HK-2 (cell line): ENCODE measurements around the gene PTPRK.

ENCODE experiments used
- DNase-seq: peaks from one replicate; pipeline ENCODE4 v3.0.0-alpha.2; 2018; ENCODE audit not compliant: unreplicated experiment

PTPRK gene

GRCh38 chr6:128290221-128290620 is 230.2 kb downstream of the PTPRK start:
- no peak for DNase-seq

GRCh38 chr6:128284128-128284527 is 236.3 kb downstream of the PTPRK start:
- DNase-seq, result no peak

GRCh38 chr6:128282961-128283360 is 237.4 kb downstream of the PTPRK start:
- DNase-seq, result no peak

GRCh38 chr6:128280960-128281359 is 239.4 kb downstream of the PTPRK start:
- DNase-seq, result no peak

GRCh38 chr6:128280066-128280465 is 240.3 kb downstream of the PTPRK start:
- no peak for DNase-seq

GRCh38 chr6:128278836-128279235 is 241.6 kb downstream of the PTPRK start:
- DNase-seq, result no peak

- DNase-seq, result no peak
Observed at GRCh38 chr6:128277379-128277778, 243.0 kb downstream of the PTPRK start.

GRCh38 chr6:128276311-128276710 is 244.1 kb downstream of the PTPRK start:
- DNase-seq, result no peak

GRCh38 chr6:128275681-128276080 is 244.7 kb downstream of the PTPRK start:
- DNase-seq, result no peak

GRCh38 chr6:128275030-128275429 is 245.4 kb downstream of the PTPRK start:
- DNase-seq, result no peak

GRCh38 chr6:128271527-128271926 is 248.9 kb downstream of the PTPRK start:
- DNase-seq, result no peak

GRCh38 chr6:128271011-128271410 is 249.4 kb downstream of the PTPRK start:
- DNase-seq, result no peak

GRCh38 chr6:128266946-128267345 is 253.5 kb downstream of the PTPRK start:
- DNase-seq, result no peak

- no peak for DNase-seq
Observed at GRCh38 chr6:128265706-128266105, 254.7 kb downstream of the PTPRK start.

GRCh38 chr6:128259730-128260685 is 260.4 kb downstream of the PTPRK start:
- no peak for DNase-seq

- no peak for DNase-seq
Observed at GRCh38 chr6:128259029-128259724, 261.2 kb downstream of the PTPRK start.

- no peak for DNase-seq
Observed at GRCh38 chr6:128256095-128256494, 264.3 kb downstream of the PTPRK start.

- no peak for DNase-seq
Observed at GRCh38 chr6:128252341-128253176, 267.8 kb downstream of the PTPRK start.

- no peak for DNase-seq
Observed at GRCh38 chr6:128251445-128252340, 268.7 kb downstream of the PTPRK start.

- no peak for DNase-seq
Observed at GRCh38 chr6:128250370-128251070, 269.9 kb downstream of the PTPRK start.
